ENCODE results near the gene STEEP1.
"Not testable (repeated sequence)": the region's sequence is repeated elsewhere in the genome, so short reads cannot be mapped to it uniquely, and the experiment has no call there.

STEEP1 gene

GRCh38 chrX:119529345-119530276 lies 35.6 kb downstream of the STEEP1 start:
- no peak for DNase-seq (ENCODE audit: low read depth in 2 of 2)

GRCh38 chrX:119523664-119524184 lies 41.5 kb downstream of the STEEP1 start:
- DNase-seq (ENCODE audit: low read depth in 2 of 2), result no peak

DNA sequence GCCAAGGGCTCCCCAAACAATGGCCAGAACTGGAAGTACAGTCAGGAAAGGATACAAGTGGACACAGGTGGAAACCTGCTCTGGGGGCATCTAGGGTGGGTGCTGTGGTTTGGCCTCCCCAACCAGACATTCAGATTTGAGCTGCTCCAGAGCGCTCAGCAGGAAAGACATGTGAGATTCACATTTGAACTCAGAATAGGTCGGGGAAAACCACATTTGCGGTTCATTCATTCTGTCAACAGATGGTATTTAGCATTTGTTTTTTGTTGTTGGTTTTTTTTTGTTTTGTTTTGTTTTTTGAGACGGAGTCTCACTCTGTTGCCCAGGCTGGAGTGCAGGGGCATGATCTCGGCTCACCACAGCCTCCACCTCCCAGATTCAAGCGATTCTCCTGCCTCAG lies 44.0 kb downstream of the STEEP1 start:
- DNase-seq (ENCODE audit: low read depth in 2 of 2), result no peak

DNA sequence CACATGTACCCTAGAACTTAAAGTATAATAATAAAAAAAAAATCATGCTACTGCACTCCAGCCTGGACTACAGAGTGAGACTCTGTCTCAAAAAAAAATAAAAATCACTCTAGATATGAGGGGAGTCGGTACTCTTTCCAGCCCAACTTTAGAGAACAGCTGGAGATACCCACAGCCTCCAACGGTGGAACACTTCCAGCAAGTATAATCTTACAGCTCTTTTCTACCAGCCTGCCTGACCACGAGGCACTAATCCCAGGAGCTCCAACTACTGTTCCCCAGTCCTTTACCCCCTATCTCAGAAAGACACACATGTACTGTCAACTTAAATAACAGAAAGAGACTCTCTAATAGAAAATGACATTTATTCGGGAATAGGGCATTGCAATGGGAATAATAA lies 46.8 kb downstream of the STEEP1 start:
- DNase-seq (ENCODE audit: low read depth in 2 of 2), result no peak

- no peak for DNase-seq (ENCODE audit: low read depth in 2 of 2)
Measured at GRCh38 chrX:119516157-119516702, 49.0 kb downstream of the STEEP1 start.

DNA sequence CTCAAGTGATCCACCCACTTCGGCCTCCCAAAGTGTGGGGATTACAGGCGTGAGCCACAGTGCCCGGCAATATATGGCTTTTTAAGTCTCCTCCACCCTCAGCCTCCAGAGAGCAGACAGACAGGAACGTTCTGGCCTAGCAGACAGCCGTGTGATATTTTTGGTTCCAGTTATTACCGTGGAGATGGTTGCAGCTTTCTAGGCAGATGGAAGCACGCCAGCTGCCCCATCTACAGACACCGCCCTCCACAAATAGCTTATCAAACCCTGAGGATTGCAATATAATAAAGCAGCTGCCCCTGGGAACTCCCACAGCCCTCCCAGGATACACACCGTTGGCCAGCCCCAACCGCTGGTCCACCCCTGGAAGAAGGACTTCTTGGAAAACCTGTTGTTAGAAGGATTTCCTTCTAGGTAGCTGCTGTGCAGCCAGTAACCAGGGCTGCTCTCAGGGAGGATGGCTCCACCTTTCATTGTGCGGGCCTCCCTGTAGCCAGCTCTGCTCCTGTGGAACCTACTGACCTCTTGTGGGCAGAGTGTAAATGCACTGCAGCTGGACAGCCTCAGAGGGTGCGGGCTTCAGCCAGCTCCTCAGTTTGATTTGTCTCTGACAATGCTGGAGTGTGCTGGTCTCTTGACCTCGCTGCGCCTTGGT lies 52.9 kb downstream of the STEEP1 start:
- DNase-seq (ENCODE audit: low read depth in 2 of 2), result no peak

DNA sequence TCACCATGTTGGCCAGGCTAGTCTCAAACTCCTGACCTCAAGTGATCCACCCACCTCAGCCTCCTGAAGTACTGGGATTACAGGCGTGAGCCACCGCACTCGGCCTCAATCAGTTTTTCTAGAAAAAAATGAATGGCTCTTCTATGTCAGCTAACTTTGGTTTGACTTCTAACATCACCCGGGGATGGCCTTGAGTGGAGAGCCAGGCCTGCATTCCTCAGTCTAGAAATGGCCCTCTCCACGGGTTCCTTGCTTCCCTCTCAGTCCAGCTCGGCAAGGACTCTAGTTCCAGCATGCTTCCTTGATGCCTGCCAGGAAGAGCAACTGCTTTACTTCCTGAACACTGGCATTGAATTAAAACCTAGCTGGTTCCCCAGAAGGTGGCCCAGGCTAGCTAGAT lies 58.0 kb downstream of the STEEP1 start:
- no peak for DNase-seq (ENCODE audit: low read depth in 2 of 2)

- no peak for DNase-seq (ENCODE audit: low read depth in 2 of 2)
Measured at GRCh38 chrX:119505945-119506344, 59.3 kb downstream of the STEEP1 start.

- DNase-seq (ENCODE audit: low read depth in 2 of 2), result not testable (repeated sequence)
Measured at GRCh38 chrX:119505145-119505544, 60.1 kb downstream of the STEEP1 start.

DNA sequence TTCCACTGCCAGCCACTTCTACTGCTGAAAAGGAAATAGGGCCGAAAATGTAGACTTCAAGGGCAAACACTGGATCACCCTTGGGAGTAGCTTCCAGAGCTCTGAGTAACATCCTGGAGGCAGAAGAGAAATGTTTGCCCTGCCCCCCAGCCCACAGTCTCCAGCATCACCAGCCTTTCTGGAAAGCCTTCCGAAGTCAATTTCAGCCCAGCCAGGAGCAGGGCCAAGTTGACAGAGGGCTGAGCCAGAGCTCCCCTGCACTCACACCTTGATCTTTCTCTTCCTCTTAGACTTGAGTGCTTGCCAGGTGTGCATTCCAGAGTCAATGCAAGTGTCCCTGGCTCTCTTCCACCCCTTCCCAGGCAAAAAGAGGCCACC lies 61.7 kb downstream of the STEEP1 start:
- DNase-seq (ENCODE audit: low read depth in 2 of 2), result no peak

DNA sequence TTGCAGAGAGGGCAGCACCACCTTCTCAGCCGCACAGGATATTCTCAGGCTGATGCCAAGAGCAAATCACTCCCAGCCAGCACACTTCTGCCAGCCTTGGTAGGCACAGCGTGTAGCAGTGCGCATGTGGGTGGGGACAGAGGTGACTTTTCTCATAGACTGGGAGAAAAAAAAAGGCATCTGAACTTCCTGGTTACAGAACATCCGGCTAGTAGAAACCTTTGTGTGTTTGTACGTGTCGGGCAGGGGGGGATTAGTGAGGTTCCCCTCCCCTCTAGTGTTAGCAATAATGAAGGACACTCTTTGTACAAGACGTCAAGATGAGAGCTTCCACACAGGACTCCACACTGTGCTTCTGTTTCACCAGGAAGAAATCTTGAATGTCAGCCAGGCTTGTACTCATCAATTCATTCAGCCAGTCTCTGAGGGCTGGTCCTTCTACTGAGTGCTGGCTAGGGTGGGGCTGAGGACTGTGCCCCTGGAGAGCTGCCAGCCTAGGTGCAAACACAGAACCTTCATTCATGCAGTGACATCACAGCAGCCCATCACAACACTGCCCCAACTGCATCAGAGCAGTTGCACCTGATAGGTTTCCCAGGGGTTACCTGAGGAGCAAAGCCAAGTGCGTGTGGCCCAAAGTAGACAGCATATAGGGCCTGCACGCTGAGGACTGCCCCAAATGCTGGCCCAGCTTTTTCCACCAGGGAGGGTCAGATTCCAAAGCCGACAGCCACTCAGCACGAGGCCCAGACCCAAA lies 62.3 kb downstream of the STEEP1 start:
- DNase-seq (ENCODE audit: low read depth in 2 of 2), result no peak

DNA sequence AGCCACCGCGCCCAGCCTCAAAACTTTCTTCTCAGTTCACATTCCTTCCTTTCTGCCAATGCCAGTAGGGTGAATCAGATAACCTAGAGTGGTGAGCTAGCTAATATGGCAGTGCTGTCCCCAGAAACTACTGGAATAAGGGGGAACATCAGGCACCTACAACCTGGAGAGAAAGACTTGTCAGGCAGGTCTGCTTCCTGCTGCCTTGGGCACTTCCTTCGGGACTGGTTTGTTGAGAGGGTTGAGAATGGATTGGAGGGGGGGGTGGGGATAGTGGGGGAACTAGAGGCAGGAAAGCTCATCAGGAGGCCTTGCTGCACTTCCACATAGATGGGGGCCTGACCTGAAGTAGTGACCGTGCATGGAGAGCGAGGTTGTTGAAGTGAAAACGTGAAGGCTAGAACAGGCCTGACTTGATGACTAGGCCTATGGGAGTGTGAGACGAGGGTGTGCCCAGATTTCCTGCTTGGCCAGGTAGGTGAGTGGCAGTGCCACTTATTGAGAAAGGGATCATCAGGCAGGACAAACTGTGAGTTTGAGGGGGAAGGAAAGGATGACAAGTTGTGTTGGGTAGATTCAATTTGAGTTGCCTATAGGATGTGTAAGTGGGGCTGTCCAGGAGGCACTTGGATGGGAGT lies 63.6 kb downstream of the STEEP1 start:
- DNase-seq (ENCODE audit: low read depth in 2 of 2), result no peak

DNA sequence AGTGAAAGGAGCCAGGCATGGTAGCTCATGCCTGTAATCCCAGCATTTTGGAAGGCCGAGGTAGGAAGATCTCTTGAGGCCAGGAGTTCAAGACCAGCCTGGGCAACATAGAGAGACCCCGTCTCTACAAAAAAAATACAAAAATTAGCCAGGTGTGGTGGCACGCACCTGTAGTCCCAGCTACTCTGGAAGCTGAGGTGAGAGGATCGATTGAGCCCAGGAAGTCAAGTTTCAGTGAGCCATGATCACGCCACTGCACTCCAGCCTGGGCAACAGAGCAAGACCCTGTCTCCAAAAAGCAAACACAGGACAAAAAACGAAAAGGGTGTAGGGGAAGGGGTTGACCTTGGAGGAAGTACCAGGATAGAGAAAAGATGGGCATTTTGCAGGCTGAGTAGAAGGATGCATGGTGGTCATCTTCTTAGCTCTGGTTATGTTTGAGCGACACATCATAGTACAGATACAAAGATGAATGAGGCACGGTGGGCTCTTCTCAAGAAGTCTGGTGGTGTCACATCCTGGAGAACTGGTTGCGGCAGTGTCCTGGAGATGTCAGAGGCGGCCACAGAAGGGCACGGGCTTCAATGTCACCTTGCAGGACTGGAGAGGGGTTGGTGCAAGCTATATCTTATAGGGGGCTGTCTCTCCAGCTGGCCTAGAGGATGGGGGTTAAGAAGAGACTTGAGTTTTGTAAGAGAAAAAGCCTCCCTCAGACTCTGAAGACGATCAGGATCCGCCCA lies 65.0 kb downstream of the STEEP1 start:
- no peak for DNase-seq (ENCODE audit: low read depth in 2 of 2)

- DNase-seq (ENCODE audit: low read depth in 2 of 2), result no peak
Measured at GRCh38 chrX:119497185-119497584, 68.0 kb downstream of the STEEP1 start.

GRCh38 chrX:119495734-119496726 lies 69.2 kb downstream of the STEEP1 start:
- DNase-seq (ENCODE audit: low read depth in 2 of 2), result no peak

DNA sequence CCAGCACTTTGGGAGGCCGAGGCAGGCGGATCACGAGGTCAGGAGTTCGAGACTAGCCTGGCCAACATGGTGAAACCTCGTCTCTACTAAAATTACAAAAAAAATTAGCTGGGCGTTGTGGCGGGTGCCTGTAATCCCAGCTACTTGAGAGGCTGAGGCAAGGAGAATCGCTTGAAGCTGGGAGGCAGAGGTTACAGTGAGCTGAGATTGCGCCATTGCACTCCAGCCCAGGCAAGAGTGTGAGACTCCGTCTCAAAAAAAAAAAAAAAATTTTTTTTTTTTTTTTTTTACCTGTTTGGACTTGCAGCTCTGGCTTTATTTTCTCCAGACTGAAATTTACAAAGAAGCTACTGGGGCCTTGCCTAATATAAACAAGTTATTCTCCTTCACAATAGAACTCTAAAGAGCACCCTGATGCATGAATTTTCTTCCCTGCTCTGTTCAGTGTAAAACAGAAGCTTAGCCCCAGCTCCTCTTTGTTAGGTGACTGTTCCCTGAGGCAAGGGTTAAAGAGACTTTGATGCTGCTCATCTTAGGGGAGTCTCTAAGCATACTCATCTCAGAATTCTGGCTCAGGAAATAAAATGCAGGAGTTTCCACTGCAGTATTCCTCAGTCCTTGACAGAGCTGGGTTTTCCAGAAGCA lies 71.2 kb downstream of the STEEP1 start:
- not testable (repeated sequence) for DNase-seq (ENCODE audit: low read depth in 2 of 2)

DNA sequence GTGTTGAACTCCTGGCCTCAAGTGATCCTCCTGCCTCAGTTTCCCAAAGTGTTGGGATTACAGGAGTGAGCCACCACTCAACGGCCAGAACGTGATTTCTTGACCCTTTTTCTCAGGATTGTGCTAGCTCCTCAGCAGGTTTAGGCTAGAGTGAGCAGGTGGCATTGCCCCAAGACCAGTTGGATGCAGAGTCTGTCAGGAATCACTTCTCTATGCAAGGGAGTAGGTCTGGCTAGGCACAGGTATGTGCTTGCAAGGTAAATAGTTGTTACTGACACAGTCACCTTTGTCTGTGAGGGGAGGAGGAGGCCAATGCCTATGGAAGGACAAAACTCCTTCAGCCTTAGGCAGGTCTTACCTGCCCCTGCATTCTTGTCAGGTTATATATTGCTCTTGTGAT lies 72.7 kb downstream of the STEEP1 start:
- no peak for DNase-seq (ENCODE audit: low read depth in 2 of 2)

GRCh38 chrX:119489212-119490074 lies 75.8 kb downstream of the STEEP1 start:
- no peak for DNase-seq (ENCODE audit: low read depth in 2 of 2)
